GM18507 (cell line): ENCODE results near the gene DDX47.

Source experiments
- DNase-seq: peaks from one replicate; pipeline ENCODE4 v3.0.0; 2011; ENCODE audit warnings: low read depth; ENCODE audit not compliant: insufficient read length; ENCODE audit errors: extremely low spot score
- FAIRE-seq: peaks from 2 replicates; lab custom pipeline; 2011; peaks lifted over from hg19 to GRCh38; lab: Jason Lieb, UNC

The DDX47 gene

DNA sequence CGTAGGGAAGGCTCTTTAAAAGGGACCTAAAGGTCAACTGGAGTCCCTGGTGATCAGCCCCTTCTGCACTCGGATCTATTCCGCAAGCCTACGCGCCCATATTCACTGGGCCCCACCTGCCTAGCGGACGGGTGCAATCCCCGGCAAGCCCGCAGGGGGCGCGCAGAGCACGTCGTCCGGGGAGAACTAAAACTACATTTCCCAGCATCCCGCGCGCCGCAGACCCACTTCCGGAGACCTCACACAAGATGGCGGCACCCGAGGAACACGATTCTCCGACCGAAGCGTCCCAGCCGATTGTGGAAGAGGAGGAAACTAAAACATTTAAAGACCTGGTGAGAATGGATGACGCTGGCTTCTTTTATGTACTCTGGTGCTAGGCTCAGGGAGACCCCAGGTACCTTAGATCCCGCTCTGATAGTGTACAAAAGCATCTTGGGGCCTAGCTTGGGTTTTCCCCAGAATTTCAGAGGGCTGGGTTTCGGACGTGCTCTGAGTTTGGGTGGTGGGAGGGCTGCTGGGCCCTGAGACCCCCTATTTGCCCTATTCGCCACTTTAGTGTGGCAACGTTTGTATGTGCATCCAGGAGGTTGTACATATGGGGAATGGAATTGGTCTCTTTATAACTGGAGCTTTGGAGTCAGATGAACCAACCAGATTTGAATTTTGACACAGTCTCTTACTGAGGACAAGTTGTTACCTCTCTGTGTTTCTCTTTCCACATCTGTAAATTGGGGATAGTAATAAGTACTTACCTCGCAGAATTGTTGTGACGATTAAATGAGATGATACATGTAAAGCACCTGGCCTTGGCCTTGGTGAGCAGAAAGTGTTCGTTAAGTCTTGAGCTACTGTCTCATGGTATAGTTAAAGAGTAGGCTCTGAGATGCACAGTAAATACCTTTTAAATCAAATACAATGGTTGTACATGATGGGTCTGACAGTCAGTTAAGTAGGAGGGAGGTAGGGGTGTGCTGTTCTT lies at the start of gene DDX47:
Gene DDX47, plus strand, starts transcription at position 227 of the 982 bp plus-strand sequence. Its CDS starts 22 bp downstream, at position 249.
- peak; percentile 94 for FAIRE-seq
- peak; percentile 83 for DNase-seq

DNA sequence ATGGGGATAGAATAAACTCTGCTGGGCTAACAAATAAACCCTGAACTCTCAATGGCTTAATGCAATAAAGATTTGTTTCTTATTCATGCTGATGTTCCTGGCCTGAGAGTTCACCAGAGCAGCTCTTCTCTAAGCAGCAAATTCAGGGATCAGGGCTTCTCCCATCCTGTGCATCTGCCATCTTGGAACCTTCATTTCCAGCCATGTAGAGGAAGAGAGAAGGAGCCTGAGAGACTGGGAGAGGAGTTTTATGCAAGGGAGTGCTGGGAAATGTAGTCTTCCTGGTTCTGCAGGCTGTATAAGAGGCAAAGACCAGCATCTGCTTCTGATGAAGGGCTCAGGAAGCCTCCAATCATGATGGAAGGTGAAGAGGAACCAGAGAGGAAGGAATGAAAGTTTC lies 48.3 kb upstream of the DDX47 start:
- FAIRE-seq = no peak

GRCh38 chr12:12770262-12770661 lies 42.9 kb upstream of the DDX47 start:
- FAIRE-seq (no peak), DNase-seq (no peak)

More for the DNA sequence above, 48.3 kb upstream of the DDX47 start:
- DNase-seq = no peak

GRCh38 chr12:12774791-12775190 lies 38.4 kb upstream of the DDX47 start:
- DNase-seq = no peak
- no peak for FAIRE-seq

DNA sequence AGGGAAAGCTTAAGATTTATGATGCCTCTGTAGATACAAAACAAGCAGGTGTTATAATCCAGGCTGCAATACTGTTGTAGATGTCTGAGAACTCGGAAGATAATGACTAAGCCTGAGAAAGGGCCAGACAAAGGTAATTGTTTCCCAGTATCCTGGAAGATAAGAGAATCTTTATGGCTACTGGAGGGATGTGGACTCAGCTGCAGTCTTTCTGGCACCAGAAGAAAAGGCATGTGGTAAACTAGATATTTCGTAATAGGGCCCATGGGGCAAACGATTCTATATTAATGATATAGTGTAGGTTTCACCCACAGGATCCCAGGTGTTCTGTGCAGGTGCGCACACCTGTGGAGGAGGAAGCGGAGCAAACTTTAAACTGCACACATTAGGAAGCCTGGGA lies 36.9 kb upstream of the DDX47 start:
- DNase-seq (no peak), FAIRE-seq (no peak)

DNA sequence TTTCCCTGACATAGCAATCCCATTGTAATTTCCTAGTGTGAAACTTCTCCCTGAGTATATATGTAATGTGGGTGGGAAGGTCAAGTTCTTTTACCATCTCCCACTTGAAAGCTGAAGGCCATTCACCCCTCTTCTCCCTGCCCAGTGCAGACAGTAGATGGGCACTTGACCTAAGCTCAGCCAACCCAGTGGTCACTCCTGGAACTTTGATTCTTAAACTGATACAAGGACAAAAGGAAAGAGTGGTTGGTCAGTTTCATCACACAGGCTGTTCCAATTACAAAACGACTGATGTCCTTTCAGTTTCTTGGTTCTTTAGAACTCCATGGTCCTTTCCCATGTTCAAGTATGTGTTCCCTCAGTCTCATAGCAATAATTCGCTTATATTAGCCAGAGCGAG lies 36.1 kb upstream of the DDX47 start:
- no peak for DNase-seq
- FAIRE-seq = no peak

GRCh38 chr12:12779007-12779406 lies 34.1 kb upstream of the DDX47 start:
- FAIRE-seq = no peak
- DNase-seq = no peak

GRCh38 chr12:12779529-12779928 lies 33.6 kb upstream of the DDX47 start:
- no peak for DNase-seq
- FAIRE-seq = no peak

GRCh38 chr12:12784116-12784515 lies 29.0 kb upstream of the DDX47 start:
- FAIRE-seq (no peak), DNase-seq (no peak)

DNA sequence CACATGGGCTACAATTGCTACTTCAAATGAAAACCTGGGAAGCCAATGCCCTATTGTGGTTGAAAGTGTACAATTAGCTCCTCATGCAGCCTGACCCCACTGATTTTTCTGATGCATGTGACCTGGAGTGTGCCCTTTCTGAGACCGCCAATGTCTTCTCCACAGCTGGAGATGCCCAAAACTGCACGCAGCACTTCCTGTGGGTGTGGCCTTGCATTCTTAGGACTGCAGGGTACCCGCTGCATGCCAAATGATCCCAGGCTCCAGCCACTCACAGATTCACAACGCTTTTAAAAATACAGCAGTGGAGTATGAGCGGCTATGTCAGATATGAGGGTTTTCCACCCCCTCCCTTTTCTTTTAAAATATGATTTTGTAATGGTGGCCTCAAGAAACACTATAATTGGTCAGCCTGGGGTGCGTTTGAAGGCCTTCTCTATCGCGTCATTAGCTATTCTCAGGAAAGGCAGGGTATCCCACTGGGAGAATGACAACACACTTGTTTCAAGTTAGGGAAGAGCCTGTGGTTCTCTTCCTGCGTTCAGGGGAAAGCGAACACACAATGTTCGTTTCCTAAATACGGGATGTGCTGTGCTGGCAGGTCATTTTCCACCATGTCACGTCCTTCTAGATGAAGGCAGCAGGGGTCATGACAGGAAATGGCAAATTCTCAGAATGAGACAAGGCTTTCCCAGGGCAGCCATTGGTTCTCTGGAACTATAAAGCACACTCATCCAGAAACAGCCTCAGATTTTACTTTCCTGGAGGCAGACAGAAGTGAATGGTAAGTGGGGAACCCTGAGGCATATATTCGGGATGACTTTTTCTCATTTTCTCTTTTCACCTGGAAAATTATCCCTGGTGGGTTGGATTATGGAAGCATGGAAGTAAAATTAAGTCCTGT lies 28.0 kb upstream of the DDX47 start, which contains the start of gene APOLD1:
Gene APOLD1, plus strand, starts transcription at position 749 of the 904 bp plus-strand sequence. Its CDS starts 33 bp downstream, at position 782.
- DNase-seq = no peak
- FAIRE-seq = no peak

GRCh38 chr12:12786351-12786705 lies 26.8 kb upstream of the DDX47 start:
- no peak for FAIRE-seq
- no peak for DNase-seq

- FAIRE-seq (peak; percentile 60), DNase-seq (peak; percentile 89)
These were observed 26.2 kb upstream of the DDX47 start for GRCh38 chr12:12786706-12787601.

DNA sequence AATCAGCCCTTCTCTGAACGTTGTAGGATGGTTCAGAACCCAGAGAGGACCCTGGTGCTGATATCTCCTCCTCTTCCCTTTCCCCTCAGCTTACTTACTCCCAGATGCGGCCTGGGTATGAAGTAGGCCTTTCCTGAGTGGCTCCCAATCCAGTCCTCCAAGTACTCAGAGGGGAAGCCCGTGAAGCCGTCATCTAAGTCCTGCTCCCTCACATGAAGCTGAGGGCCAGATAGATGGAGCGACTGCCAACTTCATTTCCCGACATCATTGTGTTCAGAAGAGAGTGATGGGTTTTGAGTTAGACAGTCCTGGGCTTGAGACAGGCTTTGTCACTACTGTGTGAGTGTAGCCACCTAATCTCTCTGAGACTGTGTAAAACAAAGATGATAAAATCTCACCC lies 25.0 kb upstream of the DDX47 start:
- FAIRE-seq = no peak

GRCh38 chr12:12788675-12789368 lies 24.3 kb upstream of the DDX47 start:
- FAIRE-seq = peak; percentile 95
- no peak for DNase-seq

More for the DNA sequence above, 25.0 kb upstream of the DDX47 start:
- no peak for DNase-seq

- no peak for DNase-seq
- FAIRE-seq = no peak
These were observed 22.2 kb upstream of the DDX47 start for GRCh38 chr12:12790956-12791355.

DNA sequence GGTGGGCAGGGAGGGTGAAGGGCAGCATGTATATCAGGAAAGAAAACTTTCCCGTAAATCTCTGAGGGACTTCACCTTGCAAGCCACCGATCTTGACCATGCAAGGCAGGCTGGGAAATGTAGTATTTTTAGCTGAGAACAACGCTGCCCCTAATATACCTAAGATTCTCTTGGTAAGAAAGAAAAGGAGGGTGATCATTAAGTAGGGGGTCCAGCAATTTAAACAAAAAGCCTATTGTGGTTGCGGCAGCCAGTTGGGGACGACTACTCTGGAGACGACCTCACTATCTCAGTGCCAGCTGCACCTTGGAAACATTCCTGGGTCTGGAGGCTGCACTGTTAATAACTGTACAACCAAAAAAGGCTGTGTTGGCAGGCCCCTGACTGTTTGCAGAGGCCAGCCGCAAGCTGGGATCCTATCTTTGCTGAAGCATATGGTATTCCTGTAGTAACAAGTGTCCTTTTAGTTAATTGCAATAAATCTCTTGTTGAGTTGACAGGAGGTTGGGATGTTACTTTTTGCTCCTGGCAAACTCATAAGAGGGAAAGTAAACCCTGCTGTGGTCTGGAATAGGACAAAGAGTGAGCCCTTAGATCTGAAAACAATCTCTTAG lies 21.3 kb upstream of the DDX47 start:
- DNase-seq = no peak
- no peak for FAIRE-seq

DNA sequence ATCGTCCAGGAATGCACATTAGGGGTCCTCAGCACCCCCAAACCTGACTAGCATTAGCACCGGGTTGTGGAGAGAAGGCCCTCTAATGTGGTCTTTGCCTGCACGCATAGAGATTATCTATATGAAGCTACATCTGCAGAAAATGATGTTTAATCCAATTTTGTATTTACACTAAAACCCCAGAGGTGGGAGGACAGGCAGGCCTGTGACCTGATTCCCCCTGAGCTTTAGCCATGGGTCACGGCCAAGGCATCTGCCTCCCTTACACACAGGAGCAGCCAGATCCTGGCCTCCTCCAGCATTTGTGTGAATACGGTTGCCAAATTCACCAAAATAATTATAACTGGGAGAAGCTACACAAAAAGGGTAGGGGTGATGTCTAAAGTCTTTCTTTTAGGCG lies 20.7 kb upstream of the DDX47 start:
- DNase-seq (no peak), FAIRE-seq (no peak)

- FAIRE-seq (no peak), DNase-seq (no peak)
These were observed 18.5 kb upstream of the DDX47 start for GRCh38 chr12:12794686-12795085.
